WTC11 (cell line): Measurements from ENCODE around the gene HPCAL1. TPM values are rescaled to one million over a fixed set of nuclear protein-coding genes. Genes with fewer than 3 reads are reported as not detected.

Experiments used
- ATAC-seq: fragments of 200-7000 bp; cut with Tn5 transposase; 2 replicates; pipeline ENCODE4 v1.10.0; 2021; ENCODE audit warnings: mild to moderate bottlenecking, moderate library complexity
- CTCF ChIA-PET: fragments of 300-600 bp; sonication (Branson Sonifier 250); formaldehyde crosslinking; loops from one replicate; lab custom pipeline; 2021; ENCODE audit warnings: antibody characterized with exemption; lab: Charles Lee
- POLR2A ChIA-PET: fragments of 350-600 bp; sonication (Branson Sonifier 250); formaldehyde crosslinking; loops from one replicate; lab custom pipeline; 2021; ENCODE audit warnings: antibody characterized with exemption; lab: Charles Lee
- DNase-seq: peaks from one replicate; pipeline ENCODE4 v3.0.0; 2021; ENCODE audit warnings: low spot score
- H3K27ac Mint-ChIP-seq: 2 replicates; pipeline ENCODE4 v1.8.0; 2021; ENCODE audit warnings: mixed read lengths
- H3K27me3 Mint-ChIP-seq: 2 replicates; pipeline ENCODE4 v1.8.0; 2021; ENCODE audit warnings: low read depth, mild to moderate bottlenecking, moderate library complexity, mixed read lengths
- H3K36me3 Mint-ChIP-seq: 2 replicates; pipeline ENCODE4 v1.8.0; 2021; ENCODE audit warnings: mixed read lengths
- H3K4me1 Mint-ChIP-seq: 2 replicates; pipeline ENCODE4 v1.8.0; 2022; ENCODE audit warnings: mixed read lengths
- H3K4me3 Mint-ChIP-seq: 2 replicates; pipeline ENCODE4 v1.8.0; 2021; ENCODE audit warnings: mild to moderate bottlenecking, moderate library complexity, mixed read lengths
- H3K9me3 Mint-ChIP-seq: 2 replicates; pipeline ENCODE4 v1.8.0; 2021; ENCODE audit warnings: mixed read lengths
- CBFB ChIP-seq: sonication (generic); formaldehyde crosslinking; IDR thresholded peaks from 2 replicates; pipeline ENCODE4 v1.8.1; 2022; ENCODE audit warnings: mild to moderate bottlenecking, low read depth, missing genetic modification reagents
- GABPB1 ChIP-seq: sonication (generic); formaldehyde crosslinking; IDR thresholded peaks from 2 replicates; pipeline ENCODE4 v1.8.1; 2023; ENCODE audit warnings: mild to moderate bottlenecking, missing genetic modification reagents
- JUN ChIP-seq: sonication (generic); formaldehyde crosslinking; IDR thresholded peaks from 2 replicates; pipeline ENCODE4 v1.8.0; 2023; ENCODE audit warnings: mild to moderate bottlenecking, missing genetic modification reagents
- ZBTB21 ChIP-seq: sonication (generic); formaldehyde crosslinking; IDR thresholded peaks from 2 replicates; pipeline ENCODE4 v1.8.1; 2023; ENCODE audit warnings: mild to moderate bottlenecking, missing genetic modification reagents, borderline replicate concordance
- ZNF396 ChIP-seq: fragments of 250-450 bp; sonication (Bioruptor Pico); IDR thresholded peaks from 2 replicates; pipeline ENCODE4 v1.8.0; 2021; ENCODE audit warnings: mild to moderate bottlenecking, moderate library complexity, borderline replicate concordance
- total RNA-seq: library from RNA; stranded (reverse); gene quantifications from 3 replicates; pipeline ENCODE4 v1.2.3, GENCODE V29; 2021
- TF ChIP-seq, protein P1 (sequence below): sonication (generic); formaldehyde crosslinking; IDR thresholded peaks from 2 replicates; pipeline ENCODE4 v1.8.1; 2022; ENCODE audit warnings: mild to moderate bottlenecking, moderate library complexity, missing genetic modification reagents
- TF ChIP-seq, protein P2 (sequence below): sonication (generic); formaldehyde crosslinking; IDR thresholded peaks from 2 replicates; pipeline ENCODE4 v1.8.0; 2022; ENCODE audit warnings: mild to moderate bottlenecking, missing genetic modification reagents
- TF ChIP-seq, protein P3 (sequence below): sonication (generic); formaldehyde crosslinking; IDR thresholded peaks from 2 replicates; pipeline ENCODE4 v1.8.1; 2023; ENCODE audit warnings: mild to moderate bottlenecking, missing genetic modification reagents, borderline replicate concordance

HPCAL1 gene
- total RNA-seq, 1 experiment from 2014 or later, result 11.8 TPM

DNA sequence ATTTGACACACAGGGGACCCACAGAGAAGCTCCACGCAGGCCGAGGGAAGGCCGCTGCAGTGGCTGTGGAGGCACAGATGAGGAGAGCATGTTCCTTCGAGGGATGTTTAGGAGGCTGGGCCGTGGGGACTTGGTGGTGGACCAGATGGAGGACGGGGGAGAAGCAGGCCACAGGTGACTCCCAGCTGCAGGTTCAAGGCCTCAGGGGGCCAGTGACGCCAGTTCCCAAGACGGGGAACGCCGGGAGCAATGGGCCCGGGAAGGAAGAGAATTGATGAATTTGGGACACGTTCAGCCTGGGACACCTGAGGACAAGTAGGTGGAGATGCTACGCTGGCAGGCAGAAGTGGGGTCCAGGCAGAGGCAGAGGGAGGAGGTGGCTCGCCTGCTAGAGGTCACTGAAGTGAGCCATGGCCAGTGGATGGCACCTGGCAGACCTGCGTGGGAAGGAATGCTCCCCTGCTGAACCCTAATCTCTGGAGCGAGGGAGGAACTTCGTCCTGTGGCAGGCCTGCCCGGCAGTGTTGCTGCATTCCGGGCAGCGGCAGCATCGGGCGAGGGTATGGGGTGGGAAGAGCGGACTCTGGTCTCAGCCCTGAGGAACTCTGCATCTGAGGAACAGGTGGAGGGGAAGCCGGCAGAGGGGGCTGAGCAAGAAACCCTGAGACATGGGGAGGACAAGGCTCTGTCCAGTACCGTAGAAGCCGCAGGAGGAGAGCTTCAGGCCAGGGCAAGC lies 25.2 kb upstream of the HPCAL1 start:
- H3K36me3 Mint-ChIP-seq, result no peaks in the 10 kb centered on the region
- ChIA-PET CTCF (no interaction called here), POLR2A (no interaction called here)
- no peaks in the 10 kb centered on the region for H3K27me3 Mint-ChIP-seq
- no peaks in the 10 kb centered on the region; the same call in 1 of the 2 replicates for H3K4me1 Mint-ChIP-seq
- H3K27ac Mint-ChIP-seq, result peak overlapping the region; percentile 21; the same call in 1 of the 2 replicates
- no peak for ATAC-seq
- 0 out of 2 replicates have a peak, but pooled peaks have one; percentile 22 for TF ChIP-seq GABPB1 (CRISPR knock-in tag)
- TF ChIP-seq ZBTB21 (CRISPR knock-in tag), result no peak
- DNase-seq, result no peak
- H3K9me3 Mint-ChIP-seq, result no peaks in the 10 kb centered on the region; the same call in 1 of the 2 replicates
- H3K4me3 Mint-ChIP-seq, result no peak overlapping the region

DNA sequence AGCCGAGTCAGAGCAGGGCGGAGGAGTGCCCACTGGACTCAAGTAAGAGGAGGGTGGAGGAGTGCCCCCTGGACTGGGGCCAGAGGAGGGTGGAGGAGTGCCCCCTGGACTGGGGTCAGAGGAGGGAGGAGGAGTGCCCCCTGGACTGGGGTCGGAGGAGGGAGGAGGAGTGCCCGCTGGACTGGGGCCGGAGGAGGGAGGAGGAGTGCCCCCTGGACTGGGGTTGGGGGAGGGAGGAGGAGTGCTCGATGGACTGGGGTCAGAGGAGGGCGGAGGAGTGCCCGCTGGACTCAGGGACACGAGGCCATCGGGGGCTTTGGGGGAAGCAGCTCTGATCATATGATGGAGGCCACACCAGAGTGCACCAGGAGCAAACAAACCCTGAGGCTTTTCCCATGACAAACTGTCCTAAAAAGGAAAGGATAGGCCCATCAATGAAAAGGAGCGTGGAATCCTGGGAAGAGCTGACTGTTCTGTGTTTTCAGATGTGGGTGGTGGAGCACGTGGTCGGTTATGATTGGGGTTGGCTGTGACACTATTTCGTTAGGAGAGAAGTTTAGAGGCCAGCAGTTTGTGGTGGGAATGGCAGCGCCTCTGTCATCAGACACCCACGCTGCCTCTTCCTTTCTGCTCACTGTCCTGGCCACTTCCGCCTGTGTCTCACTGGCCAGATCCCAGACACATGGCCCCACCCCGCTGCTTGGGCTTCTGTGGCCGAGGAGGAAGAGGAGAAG lies 24.5 kb upstream of the HPCAL1 start:
- H3K4me3 Mint-ChIP-seq, result no peak overlapping the region
- no peaks in the 10 kb centered on the region for H3K27me3 Mint-ChIP-seq
- ATAC-seq, result no peak
- DNase-seq, result no peak
- no peak overlapping the region for H3K27ac Mint-ChIP-seq
- no peaks in the 10 kb centered on the region; the same call in 1 of the 2 replicates for H3K4me1 Mint-ChIP-seq
- CTCF ChIA-PET, result no interaction called here
- TF ChIP-seq ZNF396, result no peak
- peak; percentile 58 for TF ChIP-seq GABPB1 (CRISPR knock-in tag)
- TF ChIP-seq, all 79 proteins: peak for 1
- POLR2A ChIA-PET, result no interaction called here
- Mint-ChIP-seq H3K9me3 (no peaks in the 10 kb centered on the region; the same call in 1 of the 2 replicates), H3K36me3 (no peaks in the 10 kb centered on the region)

DNA sequence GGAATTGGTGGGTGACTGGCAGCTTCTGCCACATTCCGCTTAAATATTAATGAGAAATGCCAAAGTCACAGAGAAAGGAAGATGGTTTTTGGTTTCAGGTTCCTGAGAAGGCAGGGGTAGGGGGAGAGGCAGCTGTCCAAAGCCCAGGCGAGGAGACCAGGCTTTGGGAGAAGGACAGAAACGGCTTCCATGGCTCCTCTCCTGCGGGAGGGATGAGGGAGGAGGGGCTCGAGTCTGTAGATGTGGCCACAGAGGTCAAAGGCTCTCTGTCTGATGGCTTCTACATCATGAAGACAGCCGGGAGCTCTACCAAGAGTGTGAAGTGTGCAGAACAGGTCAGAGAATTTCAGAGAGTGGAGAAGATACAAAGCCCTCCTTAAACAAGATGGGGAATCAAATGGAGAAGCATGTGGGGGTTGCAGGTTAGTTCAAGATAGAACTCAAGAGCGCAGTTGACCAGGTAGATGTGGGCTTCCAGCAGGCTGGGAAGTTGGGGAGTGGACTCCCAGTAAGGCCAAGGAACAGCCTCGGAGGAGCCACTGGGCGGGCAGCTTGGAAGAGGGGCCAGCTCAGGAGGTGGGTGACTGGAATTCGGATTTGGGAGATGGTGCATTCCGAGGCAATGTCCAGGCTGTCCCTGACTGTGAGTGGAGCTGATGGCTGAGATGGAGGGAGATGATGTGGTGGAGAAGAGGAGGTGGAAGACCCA lies 23.8 kb upstream of the HPCAL1 start:
- Mint-ChIP-seq H3K9me3 (no peaks in the 10 kb centered on the region; the same call in 1 of the 2 replicates), H3K4me3 (no peak overlapping the region), H3K27me3 (no peaks in the 10 kb centered on the region), H3K4me1 (no peaks in the 10 kb centered on the region; the same call in 1 of the 2 replicates), H3K36me3 (no peaks in the 10 kb centered on the region), H3K27ac (no peak overlapping the region)
- ChIA-PET CTCF (interaction anchor here (1.1 to 1.6 kb wide), 3 partner anchors 9 to 130 kb away, joined by 3 to 6 read pairs (median 3); no protein-coding TSS in a partner anchor), POLR2A (no interaction called here)
- DNase-seq (no peak), ATAC-seq (no peak)
- TF ChIP-seq CBFB (CRISPR knock-in tag), result no peak
- TF ChIP-seq, protein P1, sequence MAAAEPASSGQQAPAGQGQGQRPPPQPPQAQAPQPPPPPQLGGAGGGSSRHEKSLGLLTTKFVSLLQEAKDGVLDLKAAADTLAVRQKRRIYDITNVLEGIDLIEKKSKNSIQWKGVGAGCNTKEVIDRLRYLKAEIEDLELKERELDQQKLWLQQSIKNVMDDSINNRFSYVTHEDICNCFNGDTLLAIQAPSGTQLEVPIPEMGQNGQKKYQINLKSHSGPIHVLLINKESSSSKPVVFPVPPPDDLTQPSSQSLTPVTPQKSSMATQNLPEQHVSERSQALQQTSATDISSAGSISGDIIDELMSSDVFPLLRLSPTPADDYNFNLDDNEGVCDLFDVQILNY (CRISPR knock-in tag), result no peak

DNA sequence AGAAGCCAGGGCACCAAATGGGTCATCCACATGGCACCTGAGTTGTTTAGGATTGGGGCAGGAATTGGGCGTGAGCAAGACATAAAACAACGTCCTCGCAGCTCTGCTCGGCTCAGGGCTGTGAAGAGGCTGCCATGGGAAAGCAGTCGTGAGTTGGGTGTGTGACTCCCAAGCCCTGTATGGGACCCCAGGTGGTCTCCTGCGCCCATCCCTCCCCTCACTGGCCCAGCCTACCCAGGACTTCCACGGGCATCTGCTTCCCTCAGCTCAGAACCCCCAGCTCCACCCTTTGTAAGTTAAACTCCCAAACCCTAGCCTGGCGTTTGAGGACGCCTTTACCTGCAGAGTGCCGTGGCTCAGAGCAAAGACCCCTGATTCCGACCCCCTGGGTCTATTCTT lies 23.2 kb upstream of the HPCAL1 start:
- no peak overlapping the region for H3K27ac Mint-ChIP-seq
- H3K4me3 Mint-ChIP-seq, result no peak overlapping the region
- H3K4me1 Mint-ChIP-seq, result no peaks in the 10 kb centered on the region; the same call in 1 of the 2 replicates
- ATAC-seq (no peak), DNase-seq (no peak)
- ChIA-PET CTCF (interaction anchor here (1.1 to 1.6 kb wide), 3 partner anchors 9 to 129 kb away, joined by 3 to 6 read pairs (median 3); no protein-coding TSS in a partner anchor), POLR2A (no interaction called here)
- H3K27me3 Mint-ChIP-seq, result no peaks in the 10 kb centered on the region
- TF ChIP-seq, protein P2, sequence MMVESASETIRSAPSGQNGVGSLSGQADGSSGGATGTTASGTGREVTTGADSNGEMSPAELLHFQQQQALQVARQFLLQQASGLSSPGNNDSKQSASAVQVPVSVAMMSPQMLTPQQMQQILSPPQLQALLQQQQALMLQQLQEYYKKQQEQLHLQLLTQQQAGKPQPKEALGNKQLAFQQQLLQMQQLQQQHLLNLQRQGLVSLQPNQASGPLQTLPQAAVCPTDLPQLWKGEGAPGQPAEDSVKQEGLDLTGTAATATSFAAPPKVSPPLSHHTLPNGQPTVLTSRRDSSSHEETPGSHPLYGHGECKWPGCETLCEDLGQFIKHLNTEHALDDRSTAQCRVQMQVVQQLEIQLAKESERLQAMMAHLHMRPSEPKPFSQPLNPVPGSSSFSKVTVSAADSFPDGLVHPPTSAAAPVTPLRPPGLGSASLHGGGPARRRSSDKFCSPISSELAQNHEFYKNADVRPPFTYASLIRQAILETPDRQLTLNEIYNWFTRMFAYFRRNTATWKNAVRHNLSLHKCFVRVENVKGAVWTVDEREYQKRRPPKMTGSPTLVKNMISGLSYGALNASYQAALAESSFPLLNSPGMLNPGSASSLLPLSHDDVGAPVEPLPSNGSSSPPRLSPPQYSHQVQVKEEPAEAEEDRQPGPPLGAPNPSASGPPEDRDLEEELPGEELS (CRISPR knock-in tag), result no peak
- no peak for TF ChIP-seq JUN
- TF ChIP-seq, protein P3, sequence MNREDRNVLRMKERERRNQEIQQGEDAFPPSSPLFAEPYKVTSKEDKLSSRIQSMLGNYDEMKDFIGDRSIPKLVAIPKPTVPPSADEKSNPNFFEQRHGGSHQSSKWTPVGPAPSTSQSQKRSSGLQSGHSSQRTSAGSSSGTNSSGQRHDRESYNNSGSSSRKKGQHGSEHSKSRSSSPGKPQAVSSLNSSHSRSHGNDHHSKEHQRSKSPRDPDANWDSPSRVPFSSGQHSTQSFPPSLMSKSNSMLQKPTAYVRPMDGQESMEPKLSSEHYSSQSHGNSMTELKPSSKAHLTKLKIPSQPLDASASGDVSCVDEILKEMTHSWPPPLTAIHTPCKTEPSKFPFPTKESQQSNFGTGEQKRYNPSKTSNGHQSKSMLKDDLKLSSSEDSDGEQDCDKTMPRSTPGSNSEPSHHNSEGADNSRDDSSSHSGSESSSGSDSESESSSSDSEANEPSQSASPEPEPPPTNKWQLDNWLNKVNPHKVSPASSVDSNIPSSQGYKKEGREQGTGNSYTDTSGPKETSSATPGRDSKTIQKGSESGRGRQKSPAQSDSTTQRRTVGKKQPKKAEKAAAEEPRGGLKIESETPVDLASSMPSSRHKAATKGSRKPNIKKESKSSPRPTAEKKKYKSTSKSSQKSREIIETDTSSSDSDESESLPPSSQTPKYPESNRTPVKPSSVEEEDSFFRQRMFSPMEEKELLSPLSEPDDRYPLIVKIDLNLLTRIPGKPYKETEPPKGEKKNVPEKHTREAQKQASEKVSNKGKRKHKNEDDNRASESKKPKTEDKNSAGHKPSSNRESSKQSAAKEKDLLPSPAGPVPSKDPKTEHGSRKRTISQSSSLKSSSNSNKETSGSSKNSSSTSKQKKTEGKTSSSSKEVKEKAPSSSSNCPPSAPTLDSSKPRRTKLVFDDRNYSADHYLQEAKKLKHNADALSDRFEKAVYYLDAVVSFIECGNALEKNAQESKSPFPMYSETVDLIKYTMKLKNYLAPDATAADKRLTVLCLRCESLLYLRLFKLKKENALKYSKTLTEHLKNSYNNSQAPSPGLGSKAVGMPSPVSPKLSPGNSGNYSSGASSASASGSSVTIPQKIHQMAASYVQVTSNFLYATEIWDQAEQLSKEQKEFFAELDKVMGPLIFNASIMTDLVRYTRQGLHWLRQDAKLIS, result no peak
- TF ChIP-seq, all 79 proteins: peak for 0
- H3K9me3 Mint-ChIP-seq, result no peaks in the 10 kb centered on the region; the same call in 1 of the 2 replicates
- no peaks in the 10 kb centered on the region for H3K36me3 Mint-ChIP-seq
